ENCODE results near the gene LRRC3C.

LRRC3C gene

DNA sequence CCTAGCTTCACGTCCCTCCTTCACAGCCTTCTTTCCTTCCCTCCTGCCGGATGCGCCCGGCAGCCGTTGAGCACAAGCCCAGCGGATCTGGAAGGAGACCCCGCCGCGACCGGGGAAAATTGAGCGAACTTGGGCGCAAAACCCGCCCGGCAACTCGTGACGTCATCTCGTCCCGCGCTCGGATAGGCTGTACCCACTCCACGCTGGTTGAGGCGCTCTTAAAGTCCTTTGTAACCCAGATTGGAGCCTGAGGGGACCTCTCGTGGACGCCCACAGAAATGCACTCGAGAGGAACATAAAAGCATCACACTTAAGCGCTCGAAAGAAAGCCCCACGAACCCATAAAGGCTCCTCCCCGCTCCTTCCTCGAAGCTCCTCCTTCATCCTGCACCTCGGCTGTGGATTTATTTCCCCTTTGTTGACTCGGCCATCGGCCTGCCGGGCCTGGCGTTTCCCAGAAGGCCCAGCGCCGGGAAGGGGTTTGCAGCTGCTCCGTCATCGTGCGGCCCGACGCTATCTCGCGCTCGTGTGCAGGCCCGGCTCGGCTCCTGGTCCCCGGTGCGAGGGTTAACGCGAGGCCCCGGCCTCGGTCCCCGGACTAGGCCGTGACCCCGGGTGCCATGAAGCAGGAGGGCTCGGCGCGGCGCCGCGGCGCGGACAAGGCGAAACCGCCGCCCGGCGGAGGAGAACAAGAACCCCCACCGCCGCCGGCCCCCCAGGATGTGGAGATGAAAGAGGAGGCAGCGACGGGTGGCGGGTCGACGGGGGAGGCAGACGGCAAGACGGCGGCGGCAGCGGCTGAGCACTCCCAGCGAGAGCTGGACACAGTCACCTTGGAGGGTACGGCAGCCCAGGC is 53.0 kb downstream of the LRRC3C start, which contains the start of gene PSMD3:
Gene PSMD3, plus strand, starts transcription at position 457 of the 856 bp plus-strand sequence. Its CDS starts 164 bp downstream, at position 621.
- peak; percentile 100 for DNase-seq

DNA sequence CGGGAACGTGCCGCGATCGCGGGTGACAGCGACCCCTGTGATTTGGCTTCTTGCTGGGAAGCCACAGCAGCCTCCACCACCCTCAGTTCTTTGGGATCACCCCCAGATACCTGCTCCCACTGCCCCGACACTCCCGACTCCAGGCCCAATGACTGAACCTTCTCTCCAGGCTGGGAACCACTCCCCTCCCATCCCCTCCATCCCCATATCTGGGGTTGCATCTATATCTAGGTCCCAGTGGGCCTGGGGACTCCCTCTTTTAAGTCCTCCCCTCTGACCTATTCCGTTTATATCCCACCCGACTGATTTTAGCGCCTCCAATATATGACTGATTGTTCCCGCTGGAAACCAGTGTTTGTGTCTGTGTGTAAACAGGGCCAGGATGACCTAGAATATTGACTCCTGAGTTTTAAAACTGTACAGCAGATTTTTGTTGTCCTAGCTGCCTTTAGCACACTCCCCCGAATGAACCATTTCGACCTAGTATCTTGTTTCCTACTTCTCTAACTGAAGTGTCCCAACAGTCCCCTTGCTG is 53.7 kb downstream of the LRRC3C start:
- peak; percentile 15 for DNase-seq

DNA sequence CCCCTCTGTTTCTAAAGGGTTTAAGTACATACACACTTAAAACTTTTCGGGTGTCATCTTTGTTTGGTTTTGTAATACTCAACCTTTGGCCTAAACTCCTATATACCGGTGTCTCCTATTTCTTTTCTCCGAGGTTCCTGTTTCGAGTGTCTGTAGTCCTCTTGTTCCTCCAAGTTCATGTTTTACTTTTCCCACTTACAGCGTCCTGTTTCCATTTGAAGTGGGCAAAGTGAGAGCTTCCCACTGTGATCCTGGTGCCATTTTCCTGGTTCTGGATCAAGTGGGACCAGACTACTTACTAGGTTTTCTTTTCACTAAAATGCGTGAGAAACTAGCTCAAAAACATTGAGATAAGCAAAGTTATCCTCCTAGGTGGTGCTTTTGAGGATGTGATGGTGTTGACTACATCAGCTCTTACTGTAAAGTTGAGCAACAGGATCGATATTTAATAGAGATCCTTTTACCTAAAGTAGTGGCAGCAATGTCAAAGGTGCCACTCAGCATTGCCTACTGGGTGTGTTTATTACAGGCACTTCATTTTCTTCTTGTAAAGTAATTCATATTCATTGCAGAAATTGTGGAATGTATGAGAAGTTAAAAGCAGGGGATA is 54.3 kb downstream of the LRRC3C start:
- DNase-seq, result peak; percentile 6

DNA sequence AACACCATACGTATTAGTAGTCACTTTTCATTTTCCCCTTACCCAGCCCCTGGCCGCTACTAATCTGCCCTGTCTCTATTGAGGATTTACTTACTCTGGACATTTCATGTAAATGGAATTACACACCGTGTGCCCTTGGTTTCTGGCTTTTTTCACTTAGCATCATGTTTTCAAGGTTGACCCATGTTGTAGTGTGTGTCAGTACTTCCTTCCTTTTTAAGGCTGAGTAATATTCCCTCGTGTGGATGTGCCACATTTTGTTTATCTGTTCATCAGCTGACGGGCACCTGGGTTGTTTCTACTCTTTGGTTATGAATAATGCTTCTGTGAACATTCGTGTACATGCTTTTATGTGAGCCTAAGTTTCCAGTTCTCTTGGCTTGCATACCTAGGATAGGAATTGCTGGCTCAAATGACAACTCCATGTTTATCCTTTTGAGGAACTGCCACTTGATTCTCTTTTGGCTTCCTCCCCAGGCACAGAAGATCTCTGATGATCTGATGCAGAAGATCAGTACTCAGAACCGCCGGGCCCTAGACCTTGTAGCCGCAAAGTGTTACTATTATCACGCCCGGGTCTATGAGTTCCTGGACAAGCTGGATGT is 60.8 kb downstream of the LRRC3C start:
- no peak for DNase-seq

DNA sequence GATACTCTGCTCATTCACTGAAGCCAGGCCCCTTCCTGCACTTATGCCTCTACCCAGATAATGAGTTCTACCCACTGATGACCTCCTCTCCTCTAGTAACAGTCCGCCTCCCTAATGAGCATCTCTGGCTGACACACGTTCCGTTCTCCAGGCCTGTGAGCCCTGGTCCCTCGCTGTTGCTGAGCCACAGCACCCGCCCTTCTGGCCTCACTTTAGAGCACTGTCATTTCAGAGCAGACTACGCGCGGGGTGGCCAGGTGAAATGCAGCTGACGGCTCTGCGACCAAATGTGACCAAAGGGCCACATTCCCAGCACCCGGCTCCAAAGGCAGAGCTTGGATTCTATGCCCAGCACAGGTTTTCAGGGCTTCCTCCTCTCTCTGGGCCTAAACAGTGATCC is 66.9 kb downstream of the LRRC3C start:
- DNase-seq, result no peak

Data from hematopoietic multipotent progenitor cell treated with erythropoietin and hydrocortisone succinate and interleukin-3 and kit ligand, for 8 days (in vitro differentiated cells).